Calu3 (cell line): ENCODE measurements around the gene AMMECR1L. TPM values are rescaled to one million over a fixed set of nuclear protein-coding genes. Genes with fewer than 3 reads are reported as not detected.

Experiments
- BruUV-seq: library from RNA; stranded (reverse); fragments of 400-500 nt; replicated peaks from 2 replicates; lab custom pipeline; 2021; lab: Mats Ljungman, UMichigan
- CTCF ChIA-PET: fragments of 300-600 bp; sonication (Branson Sonifier 250); formaldehyde crosslinking; loops from one replicate; lab custom pipeline; 2022; ENCODE audit warnings: antibody characterized with exemption; lab: Charles Lee
- DNase-seq: peaks from one replicate; pipeline ENCODE4 v3.0.0; 2022
- H3K27ac Mint-ChIP-seq: one replicate; pipeline ENCODE4 v1.8.0; 2022; ENCODE audit warnings: mixed read lengths; ENCODE audit not compliant: unreplicated experiment
- H3K27me3 Mint-ChIP-seq: one replicate; pipeline ENCODE4 v1.8.0; 2022; ENCODE audit warnings: mixed read lengths; ENCODE audit not compliant: unreplicated experiment
- H3K36me3 Mint-ChIP-seq: one replicate; pipeline ENCODE4 v1.8.0; 2022; ENCODE audit warnings: mild to moderate bottlenecking, moderate library complexity, mixed read lengths; ENCODE audit not compliant: insufficient read depth, unreplicated experiment
- H3K4me1 Mint-ChIP-seq: one replicate; pipeline ENCODE4 v1.8.0; 2022; ENCODE audit warnings: mild to moderate bottlenecking, low read depth, mixed read lengths; ENCODE audit not compliant: unreplicated experiment
- H3K4me3 Mint-ChIP-seq: one replicate; pipeline ENCODE4 v1.8.0; 2022; ENCODE audit warnings: mild to moderate bottlenecking, low read depth, moderate library complexity, mixed read lengths; ENCODE audit not compliant: unreplicated experiment
- H3K9me3 Mint-ChIP-seq: one replicate; pipeline ENCODE4 v1.8.0; 2022; ENCODE audit warnings: low read depth, mixed read lengths; ENCODE audit not compliant: unreplicated experiment
- intact Hi-C: fragments of 100-400 bp; cut with micrococcal nuclease; formaldehyde crosslinking; loops from one replicate; pipeline ENCODE4 v1.10.0; 2022; ENCODE audit not compliant: unreplicated experiment
- total RNA-seq: library from RNA; stranded (reverse); gene quantifications from 2 replicates; pipeline ENCODE4 v1.2.3, GENCODE V29; 2022
- TF ChIP-seq, protein P1 (sequence below): fragments of 200-600 bp; IDR thresholded peaks from one replicate; pipeline ENCODE4 v1.8.0; 2022; ENCODE audit warnings: antibody characterized with exemption; ENCODE audit not compliant: unreplicated experiment

The AMMECR1L gene
- total RNA-seq, 1 experiment from 2014 or later = 21.6 TPM

DNA sequence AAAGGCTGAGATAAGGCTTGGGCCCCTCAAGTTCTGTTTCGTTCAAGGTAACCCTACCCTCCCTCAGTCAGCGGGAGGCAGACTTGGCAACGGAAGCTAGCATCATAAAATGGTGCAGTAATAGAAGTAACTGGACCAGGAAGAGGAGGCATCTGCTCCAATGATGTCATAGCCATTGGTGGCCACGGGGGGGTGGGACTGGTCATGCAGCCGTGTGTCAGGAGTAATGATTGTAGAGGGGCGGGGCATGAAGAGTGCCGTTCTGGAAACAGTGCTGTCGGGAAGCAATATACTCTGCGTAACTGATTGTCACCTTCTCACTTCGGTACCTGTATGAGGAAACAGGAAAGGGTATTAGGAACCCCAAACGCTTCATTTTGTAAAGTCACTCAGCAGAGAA, 20.9 kb downstream of the AMMECR1L start:
- Mint-ChIP-seq H3K27ac (no peak overlapping the region), H3K9me3 (no peaks in the 10 kb centered on the region), H3K4me1 (peaks cover 8% of the 10 kb centered on the region), H3K4me3 (no peak overlapping the region), H3K36me3 (peaks cover 30% of the 10 kb centered on the region), H3K27me3 (no peaks in the 10 kb centered on the region)
- no TSS peak for BruUV-seq
- TF ChIP-seq, protein P1, sequence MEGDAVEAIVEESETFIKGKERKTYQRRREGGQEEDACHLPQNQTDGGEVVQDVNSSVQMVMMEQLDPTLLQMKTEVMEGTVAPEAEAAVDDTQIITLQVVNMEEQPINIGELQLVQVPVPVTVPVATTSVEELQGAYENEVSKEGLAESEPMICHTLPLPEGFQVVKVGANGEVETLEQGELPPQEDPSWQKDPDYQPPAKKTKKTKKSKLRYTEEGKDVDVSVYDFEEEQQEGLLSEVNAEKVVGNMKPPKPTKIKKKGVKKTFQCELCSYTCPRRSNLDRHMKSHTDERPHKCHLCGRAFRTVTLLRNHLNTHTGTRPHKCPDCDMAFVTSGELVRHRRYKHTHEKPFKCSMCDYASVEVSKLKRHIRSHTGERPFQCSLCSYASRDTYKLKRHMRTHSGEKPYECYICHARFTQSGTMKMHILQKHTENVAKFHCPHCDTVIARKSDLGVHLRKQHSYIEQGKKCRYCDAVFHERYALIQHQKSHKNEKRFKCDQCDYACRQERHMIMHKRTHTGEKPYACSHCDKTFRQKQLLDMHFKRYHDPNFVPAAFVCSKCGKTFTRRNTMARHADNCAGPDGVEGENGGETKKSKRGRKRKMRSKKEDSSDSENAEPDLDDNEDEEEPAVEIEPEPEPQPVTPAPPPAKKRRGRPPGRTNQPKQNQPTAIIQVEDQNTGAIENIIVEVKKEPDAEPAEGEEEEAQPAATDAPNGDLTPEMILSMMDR = no peak
- CTCF ChIA-PET = no interaction called here
- intact Hi-C loops = no loop called here
- DNase-seq = no peak

DNA sequence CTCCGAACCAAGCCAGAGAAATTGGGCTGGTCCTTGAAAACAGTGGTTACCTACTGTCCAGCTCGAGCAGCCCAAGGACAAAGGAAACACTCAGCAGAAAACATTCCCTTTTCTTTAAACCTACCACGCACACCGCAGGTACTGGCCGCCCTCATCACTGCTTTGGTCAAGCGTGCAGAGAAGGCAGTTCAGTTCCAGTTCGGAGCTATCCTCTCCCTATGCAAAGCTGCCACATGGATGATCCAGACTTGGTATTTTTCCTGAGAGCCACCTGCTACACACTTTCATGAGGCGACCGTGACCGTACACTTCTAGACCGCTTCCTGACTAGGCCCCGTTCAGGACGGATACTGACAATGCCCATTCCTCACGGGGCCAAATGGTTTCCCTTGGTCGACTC, 23.5 kb downstream of the AMMECR1L start:
- intact Hi-C loops = no loop called here
- peaks cover 8% of the 10 kb centered on the region for H3K4me1 Mint-ChIP-seq
- H3K27me3 Mint-ChIP-seq = no peaks in the 10 kb centered on the region
- no TSS peak for BruUV-seq
- H3K4me3 Mint-ChIP-seq = no peak overlapping the region
- TF ChIP-seq, protein P1 = no peak
- no peak for DNase-seq
- H3K27ac Mint-ChIP-seq = no peak overlapping the region
- H3K9me3 Mint-ChIP-seq = no peaks in the 10 kb centered on the region
- CTCF ChIA-PET = no interaction called here
- H3K36me3 Mint-ChIP-seq = peaks cover 50% of the 10 kb centered on the region

DNA sequence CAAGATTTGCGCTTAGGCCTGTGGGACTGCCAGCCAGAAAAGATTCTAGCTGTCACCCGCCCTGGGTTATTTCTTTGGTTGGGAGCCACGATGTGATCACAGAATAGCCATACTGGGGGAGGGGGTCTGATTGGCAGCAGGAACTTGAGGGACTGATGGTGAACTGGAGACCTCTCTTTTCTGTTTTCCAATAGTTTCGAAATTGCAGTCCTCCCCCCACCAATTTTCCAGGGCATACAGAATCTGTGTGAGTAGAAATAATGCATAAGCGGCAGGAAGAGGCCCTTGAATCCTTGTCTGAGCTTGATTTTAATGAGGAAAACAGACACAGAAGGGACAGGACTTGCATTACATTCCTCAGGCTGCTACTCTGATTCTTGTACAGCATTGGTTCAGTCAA, 25.6 kb downstream of the AMMECR1L start:
- CTCF ChIA-PET = interaction anchor here (0.6 to 1.0 kb wide), 2 partner anchors 9 to 269 kb away, joined by 3 to 5 read pairs; no protein-coding TSS in a partner anchor

DNA sequence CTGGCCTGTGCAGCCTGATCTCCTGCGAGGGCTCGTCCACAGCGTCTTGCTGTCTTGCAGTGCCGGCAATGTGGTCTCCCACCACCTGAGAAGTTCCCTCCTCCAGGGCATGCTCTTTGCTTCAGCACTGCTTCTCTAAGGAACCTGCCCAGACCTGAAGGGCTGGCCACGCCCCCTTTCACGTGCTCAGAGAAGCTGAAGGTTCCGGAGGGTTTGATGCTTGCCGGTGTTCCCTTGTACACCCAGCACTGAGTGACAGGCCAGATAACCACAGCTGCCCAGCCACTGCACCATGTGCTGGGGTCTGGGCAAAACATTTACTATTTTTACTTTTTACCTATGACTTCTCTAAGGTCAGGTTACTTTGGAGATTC, 26.1 kb downstream of the AMMECR1L start:
- intact Hi-C loops = no loop called here
- peak; percentile 82 for DNase-seq
- Mint-ChIP-seq H3K36me3 (peaks cover 53% of the 10 kb centered on the region), H3K27me3 (no peaks in the 10 kb centered on the region), H3K4me3 (peak overlapping the region; percentile 92), H3K9me3 (no peaks in the 10 kb centered on the region), H3K27ac (no peak overlapping the region), H3K4me1 (peaks cover 1% of the 10 kb centered on the region)
- CTCF ChIA-PET = interaction anchor here (0.6 to 1.0 kb wide), 4 partner anchors 9 to 268 kb away, joined by 3 to 5 read pairs (median 3); no protein-coding TSS in a partner anchor
- BruUV-seq = no TSS peak
- TF ChIP-seq, protein P1 = no peak

More for the DNA sequence above, 25.6 kb downstream of the AMMECR1L start:
- H3K36me3 Mint-ChIP-seq = peaks cover 56% of the 10 kb centered on the region
- no TSS peak for BruUV-seq
- intact Hi-C loops = no loop called here
- DNase-seq = no peak
- no peaks in the 10 kb centered on the region for H3K27me3 Mint-ChIP-seq
- H3K9me3 Mint-ChIP-seq = no peaks in the 10 kb centered on the region
- no peak overlapping the region for H3K4me3 Mint-ChIP-seq
- no peak overlapping the region for H3K27ac Mint-ChIP-seq
- TF ChIP-seq, protein P1 = no peak
- no peaks in the 10 kb centered on the region for H3K4me1 Mint-ChIP-seq
